ENCODE data around the gene WARS2. TPM values are rescaled to one million over a fixed set of nuclear protein-coding genes. Genes with fewer than 3 reads are reported as not detected.

Gene WARS2
- total and polyA plus RNA-seq, 2 of the 8 experiments (the other 6 are each of a cell fraction or from before 2014, with no cell fraction given): 4.3 to 12.9 TPM

- TF ChIP-seq E2F6 (IDR thresholded peaks at IDR 0.05) (peak; percentile 75; the same call in 1 of the 2 replicates), SIRT6 (IDR thresholded peaks at IDR 0.05; ENCODE audit: low read length) (no peak), ZNF274 (IDR thresholded peaks at IDR 0.05; ENCODE audit: borderline replicate concordance, extremely low read depth, low read length) (no peak), RAD21 (IDR thresholded peaks at IDR 0.05 in 1 of 2, conservative IDR thresholded peaks at IDR 0.05 in 1 of 2; ENCODE audit: low read depth in 2 of 2, low read length in 2 of 2) (0 out of 4 replicates have a peak, but pooled peaks of 1 of the 2 experiments have one; percentile 1), CEBPB (IDR thresholded peaks at IDR 0.05; ENCODE audit: low read depth, low read length) (0 out of 2 replicates have a peak, but pooled peaks have one; percentile 24)
Observed at GRCh38 chr1:119006406-119007279, 133.8 kb downstream of the WARS2 start (continued).

All from H1 (cell line).